ENCODE data around the gene BLTP3A.
"Not testable (repeated sequence)": the region's sequence is repeated elsewhere in the genome, so short reads cannot be mapped to it uniquely, and the experiment has no call there.

GRCh38 chr6:34785375-34785774 lies 6.5 kb upstream of the BLTP3A start:
- not testable (repeated sequence) for TF ChIP-seq CTCF, POLR2A (IDR thresholded peaks at IDR 0.05)

Measured in body of pancreas (tissue), 4 donors.